ENCODE measurements around the gene NKAIN4. TPM values are rescaled to one million over a fixed set of nuclear protein-coding genes. Genes with fewer than 3 reads are reported as not detected.

Gene NKAIN4
- polyA plus RNA-seq (ENCODE audit: low read depth in 6 of 6), result not detected

DNA sequence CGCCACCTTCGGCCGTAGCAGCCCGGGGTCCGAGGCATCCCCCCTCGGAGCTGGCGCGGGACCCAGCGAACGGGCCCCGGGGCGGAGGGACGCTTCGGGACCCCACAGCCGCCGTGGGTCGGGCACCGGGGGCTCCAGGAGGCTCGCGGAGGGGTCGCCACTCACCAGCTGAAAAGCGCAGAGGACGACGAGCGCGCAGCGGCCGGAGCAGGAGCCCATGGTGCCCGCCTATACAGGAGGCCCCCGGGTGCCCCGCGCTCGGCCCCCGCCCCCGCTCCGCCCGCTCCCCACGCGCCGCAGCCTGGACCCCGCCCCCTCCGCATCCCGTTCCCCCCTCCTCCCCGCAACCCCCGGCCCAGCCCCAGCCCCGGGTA, at the start of gene NKAIN4:
TSS of gene NKAIN4 (minus strand) at position 232 of the 374 bp plus-strand sequence. CDS start at position 219, 13 bp downstream.
- no peak for DNase-seq
- Mint-ChIP-seq H3K4me3 (peak within 1 kb of the TSS; percentile 49 to 84 (median 72)), H3K27ac (no peak within 1 kb of the TSS), H3K36me3 (no peaks in the 10 kb centered on the region), H3K27me3 (peaks cover 41 to 75% (median 71%) of the 10 kb centered on the region in 3 donors), H3K4me1 (peaks cover 8 to 11% (median 11%) of the 10 kb centered on the region in 3 donors), H3K9me3 (no peaks in the 10 kb centered on the region)
- no peak for ATAC-seq (ENCODE audit: low read depth in 2 of 2)

- Mint-ChIP-seq H3K27me3 (peaks cover 13 to 31% (median 17%) of the 10 kb centered on the region in 3 donors), H3K9me3 (peaks cover 8 to 24% (median 12%) of the 10 kb centered on the region in 7 donors), H3K27ac (peak overlapping the region in 1 of 6 donors; percentile 39), H3K4me3 (no peak overlapping the region), H3K36me3 (peaks cover 0 to 14% of the 10 kb centered on the region in 2 donors), H3K4me1 (peaks cover 0 to 3% (median 0%) of the 10 kb centered on the region in 3 donors)
- DNase-seq, result no peak
- ATAC-seq (ENCODE audit: low read depth in 2 of 2), result no peak
Measured at GRCh38 chr20:63303095-63303666, 48.9 kb upstream of the NKAIN4 start.

- H3K27me3 Mint-ChIP-seq, result peaks cover 16 to 41% (median 17%) of the 10 kb centered on the region in 3 donors
- H3K4me1 Mint-ChIP-seq, result peaks cover 0 to 3% (median 0%) of the 10 kb centered on the region in 3 donors
- no peak overlapping the region for H3K4me3 Mint-ChIP-seq
- peaks cover 8 to 24% (median 12%) of the 10 kb centered on the region in 7 donors for H3K9me3 Mint-ChIP-seq
- ATAC-seq (ENCODE audit: low read depth in 2 of 2) (no peak), DNase-seq (no peak)
- H3K36me3 Mint-ChIP-seq, result peaks cover 0 to 14% of the 10 kb centered on the region in 2 donors
- H3K27ac Mint-ChIP-seq, result no peak overlapping the region
Measured at GRCh38 chr20:63301671-63302070, 47.4 kb upstream of the NKAIN4 start.

DNA sequence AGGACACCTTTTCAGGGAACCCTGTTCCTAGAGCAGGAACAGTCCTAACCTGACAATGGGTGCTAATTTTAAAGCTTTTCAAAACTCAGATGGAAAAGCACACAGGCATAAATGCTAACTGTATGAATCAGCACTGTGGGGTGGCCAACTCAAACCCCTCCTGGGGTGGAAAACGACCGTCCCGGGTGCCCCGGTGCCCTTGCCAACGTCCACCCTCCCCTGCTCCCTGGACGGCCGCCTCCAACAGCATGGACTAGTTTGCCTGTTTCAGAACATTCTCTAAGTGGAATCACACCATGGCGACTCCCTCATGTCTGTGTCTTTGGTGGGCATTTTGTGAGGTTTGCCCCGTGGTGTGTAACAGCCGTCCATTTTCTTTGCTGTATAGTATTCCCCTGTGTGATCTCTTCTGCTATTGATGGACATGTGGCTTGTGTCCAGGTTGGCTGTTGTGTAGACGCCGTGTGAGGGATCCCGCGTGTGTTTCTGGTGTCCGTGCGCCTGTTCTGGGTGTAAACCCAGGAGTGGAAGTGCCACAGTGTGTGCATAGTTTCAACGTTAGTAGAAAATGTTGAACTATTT, 44.6 kb upstream of the NKAIN4 start:
- no peak for ATAC-seq (ENCODE audit: low read depth in 2 of 2)

GRCh38 chr20:63297796-63298572, 43.7 kb upstream of the NKAIN4 start:
- DNase-seq (no peak), ATAC-seq (ENCODE audit: low read depth in 2 of 2) (no peak)
- H3K36me3 Mint-ChIP-seq, result peaks cover 0 to 14% of the 10 kb centered on the region in 2 donors
- H3K4me1 Mint-ChIP-seq, result no peaks in the 10 kb centered on the region
- H3K4me3 Mint-ChIP-seq, result no peak overlapping the region
- peaks cover 17 to 58% (median 35%) of the 10 kb centered on the region in 3 donors for H3K27me3 Mint-ChIP-seq
- no peak overlapping the region for H3K27ac Mint-ChIP-seq
- peaks cover 8 to 24% (median 10%) of the 10 kb centered on the region in 7 donors for H3K9me3 Mint-ChIP-seq

More for the DNA sequence above, 44.6 kb upstream of the NKAIN4 start:
- Mint-ChIP-seq H3K27ac (no peak overlapping the region), H3K36me3 (peaks cover 0 to 14% of the 10 kb centered on the region in 2 donors), H3K27me3 (peaks cover 17 to 58% (median 35%) of the 10 kb centered on the region in 3 donors), H3K4me1 (no peaks in the 10 kb centered on the region), H3K9me3 (peaks cover 8 to 24% (median 10%) of the 10 kb centered on the region in 7 donors), H3K4me3 (no peak overlapping the region)
- DNase-seq, result no peak

DNA sequence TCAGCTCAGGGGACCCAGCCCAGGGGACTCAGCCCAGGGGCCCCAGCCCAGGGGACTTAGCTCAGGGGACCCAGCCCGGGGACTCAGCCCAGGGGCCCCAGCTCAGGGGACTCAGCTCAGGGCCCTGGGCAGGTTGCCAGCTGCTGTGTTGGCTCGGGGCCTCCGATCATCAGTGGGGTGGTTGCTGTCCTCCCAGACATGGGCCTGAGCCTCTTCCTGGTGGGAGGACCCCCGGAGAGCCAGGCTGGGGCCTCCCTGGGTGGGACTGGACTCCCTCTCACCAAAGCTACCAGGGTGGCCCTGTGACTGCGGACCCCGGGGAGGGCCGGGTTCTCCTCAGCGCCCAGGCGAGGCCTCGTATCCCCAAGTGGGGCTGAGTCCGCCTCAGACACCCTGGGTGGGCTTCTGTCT, 43.1 kb upstream of the NKAIN4 start:
- Mint-ChIP-seq H3K4me1 (no peaks in the 10 kb centered on the region), H3K36me3 (peaks cover 0 to 8% of the 10 kb centered on the region in 2 donors), H3K4me3 (no peak overlapping the region), H3K9me3 (peaks cover 7 to 18% (median 9%) of the 10 kb centered on the region in 7 donors), H3K27me3 (peaks cover 12 to 52% (median 35%) of the 10 kb centered on the region in 3 donors), H3K27ac (no peak overlapping the region)
- ATAC-seq (ENCODE audit: low read depth in 2 of 2) (no peak), DNase-seq (no peak)

- H3K9me3 Mint-ChIP-seq, result peaks cover 1 to 12% (median 7%) of the 10 kb centered on the region in 7 donors
- no peak overlapping the region for H3K4me3 Mint-ChIP-seq
- H3K27ac Mint-ChIP-seq, result peak overlapping the region in 1 of 6 donors; percentile 33
- H3K4me1 Mint-ChIP-seq, result no peaks in the 10 kb centered on the region
- H3K27me3 Mint-ChIP-seq, result peaks cover 9 to 52% (median 35%) of the 10 kb centered on the region in 3 donors
- DNase-seq (no peak), ATAC-seq (ENCODE audit: low read depth in 2 of 2) (no peak)
- H3K36me3 Mint-ChIP-seq, result peaks cover 0 to 7% of the 10 kb centered on the region in 2 donors
Measured at GRCh38 chr20:63296531-63297299, 42.5 kb upstream of the NKAIN4 start.

GRCh38 chr20:63295846-63296245, 41.6 kb upstream of the NKAIN4 start:
- Mint-ChIP-seq H3K4me3 (no peak overlapping the region), H3K36me3 (peaks cover 0 to 7% of the 10 kb centered on the region in 2 donors), H3K27ac (no peak overlapping the region), H3K9me3 (peaks cover 0 to 4% (median 4%) of the 10 kb centered on the region in 7 donors), H3K4me1 (no peaks in the 10 kb centered on the region), H3K27me3 (peaks cover 4 to 49% (median 35%) of the 10 kb centered on the region in 3 donors)
- DNase-seq, result no peak
- peak in 1 of 2 donors; percentile 20 for ATAC-seq (ENCODE audit: low read depth in 2 of 2)

GRCh38 chr20:63295422-63295821, 41.2 kb upstream of the NKAIN4 start:
- Mint-ChIP-seq H3K9me3 (peaks cover 0 to 4% (median 1%) of the 10 kb centered on the region in 7 donors), H3K4me1 (no peaks in the 10 kb centered on the region), H3K27ac (peak overlapping the region in 1 of 6 donors; percentile 36), H3K36me3 (peaks cover 0 to 7% of the 10 kb centered on the region in 2 donors), H3K4me3 (no peak overlapping the region), H3K27me3 (peaks cover 4 to 46% (median 35%) of the 10 kb centered on the region in 3 donors)
- no peak for DNase-seq
- ATAC-seq (ENCODE audit: low read depth in 2 of 2), result peak in 1 of 2 donors; percentile 17

DNA sequence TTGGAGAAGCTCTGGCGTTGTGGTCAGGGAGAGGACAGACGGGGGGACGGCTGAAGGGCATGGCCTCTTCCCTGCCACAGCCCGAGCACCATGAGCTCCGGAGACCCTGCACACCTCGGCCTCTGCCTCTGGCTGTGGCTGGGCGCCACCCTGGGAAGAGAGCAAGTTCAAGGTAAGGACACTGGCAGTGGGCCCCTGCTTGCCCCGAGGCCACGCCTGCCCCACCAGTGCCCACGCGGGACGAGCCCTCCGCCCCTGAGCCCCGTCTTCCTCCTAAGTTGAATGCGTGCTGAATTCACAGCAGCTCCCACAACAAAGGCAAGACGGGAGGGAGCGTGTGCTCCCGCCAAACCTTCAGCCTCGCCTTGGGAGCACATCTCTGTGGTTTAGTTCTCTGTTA, 40.8 kb upstream of the NKAIN4 start:
- Mint-ChIP-seq H3K4me1 (no peaks in the 10 kb centered on the region), H3K4me3 (no peak overlapping the region), H3K27me3 (peaks cover 4 to 43% (median 35%) of the 10 kb centered on the region in 3 donors), H3K9me3 (peaks cover 0 to 4% (median 1%) of the 10 kb centered on the region in 7 donors), H3K36me3 (peaks cover 0 to 7% of the 10 kb centered on the region in 2 donors), H3K27ac (no peak overlapping the region)
- DNase-seq, result no peak
- ATAC-seq (ENCODE audit: low read depth in 2 of 2), result no peak

- Mint-ChIP-seq H3K36me3 (peaks cover 0 to 7% of the 10 kb centered on the region in 2 donors), H3K9me3 (peaks cover 0 to 4% (median 1%) of the 10 kb centered on the region in 7 donors), H3K27me3 (peaks cover 4 to 40% (median 35%) of the 10 kb centered on the region in 3 donors), H3K4me1 (no peaks in the 10 kb centered on the region), H3K27ac (peak overlapping the region in 1 of 6 donors; percentile 59), H3K4me3 (no peak overlapping the region)
- no peak for DNase-seq
- ATAC-seq (ENCODE audit: low read depth in 2 of 2), result no peak
Measured at GRCh38 chr20:63294536-63294900, 40.3 kb upstream of the NKAIN4 start.

DNA sequence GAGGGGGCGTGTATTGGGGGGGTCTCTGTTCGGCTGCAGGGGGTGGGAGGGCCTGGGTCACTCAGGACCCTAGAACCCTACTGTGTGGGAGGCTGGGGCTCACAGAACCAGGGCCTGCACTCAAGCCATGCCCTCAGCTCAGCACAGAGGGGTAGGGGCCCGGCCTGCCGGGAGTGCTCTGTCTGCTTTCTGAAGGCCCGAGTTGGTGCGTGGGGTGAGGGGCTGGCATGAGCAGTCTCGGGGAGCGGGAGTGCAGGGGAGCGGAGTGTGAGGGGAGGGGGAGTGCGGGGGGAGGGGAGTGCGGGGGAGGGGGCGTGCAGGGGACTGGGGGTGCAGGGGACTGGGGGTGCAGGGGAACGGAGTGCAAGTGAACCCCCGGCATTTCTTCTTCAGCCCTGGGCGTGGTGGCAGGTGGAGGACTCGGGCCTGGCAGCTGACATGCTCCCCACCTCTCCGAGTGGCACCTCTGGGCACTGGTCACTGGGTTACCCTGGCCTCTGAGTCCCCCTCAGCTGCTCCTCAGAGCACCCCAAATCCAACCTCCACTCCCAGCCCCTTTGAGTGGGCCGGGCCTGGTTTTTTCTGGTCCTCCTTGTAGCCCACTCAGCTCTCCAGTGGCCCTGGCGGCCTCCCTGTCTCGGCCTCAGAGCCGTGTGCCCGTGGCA, 39.7 kb upstream of the NKAIN4 start:
- Mint-ChIP-seq H3K9me3 (peaks cover 0 to 2% (median under 1%) of the 10 kb centered on the region in 7 donors), H3K4me3 (no peak overlapping the region), H3K36me3 (peaks cover 0 to 3% of the 10 kb centered on the region in 2 donors), H3K27ac (no peak overlapping the region), H3K27me3 (peaks cover 1 to 35% (median 30%) of the 10 kb centered on the region in 3 donors), H3K4me1 (no peaks in the 10 kb centered on the region)
- ATAC-seq (ENCODE audit: low read depth in 2 of 2), result no peak
- DNase-seq, result no peak

Data from naive B cell (primary cell).